HPDE6-E6E7 (cell line): Measurements from ENCODE around the gene NCKAP5.
"Not testable (repeated sequence)": the region's sequence is repeated elsewhere in the genome, so short reads cannot be mapped to it uniquely, and the experiment has no call there.

Experiments used
- DNase-seq: peaks from one replicate; pipeline ENCODE4 v3.0.0; 2011; ENCODE audit warnings: missing footprints; ENCODE audit errors: extremely low spot score

Gene NCKAP5

DNA sequence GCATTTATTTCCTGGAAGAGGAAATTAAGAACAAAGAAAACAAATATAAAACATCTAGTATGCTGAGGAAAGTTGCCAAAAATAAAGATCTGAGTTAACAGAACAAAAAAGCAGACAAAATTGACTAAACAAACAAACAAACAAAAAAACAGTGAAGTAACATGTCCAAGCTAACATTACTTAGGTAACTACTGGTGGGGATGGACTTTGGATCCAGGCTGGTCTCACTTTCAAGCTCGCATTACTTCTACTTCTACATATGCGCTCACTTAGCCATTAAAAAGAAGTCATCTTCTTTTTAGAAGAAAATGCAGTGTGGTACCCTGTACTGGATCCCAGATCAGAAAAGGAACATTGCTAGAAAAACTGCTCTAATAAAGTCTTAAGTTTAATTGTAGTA, 358.9 kb downstream of the NCKAP5 start:
- DNase-seq = no peak

DNA sequence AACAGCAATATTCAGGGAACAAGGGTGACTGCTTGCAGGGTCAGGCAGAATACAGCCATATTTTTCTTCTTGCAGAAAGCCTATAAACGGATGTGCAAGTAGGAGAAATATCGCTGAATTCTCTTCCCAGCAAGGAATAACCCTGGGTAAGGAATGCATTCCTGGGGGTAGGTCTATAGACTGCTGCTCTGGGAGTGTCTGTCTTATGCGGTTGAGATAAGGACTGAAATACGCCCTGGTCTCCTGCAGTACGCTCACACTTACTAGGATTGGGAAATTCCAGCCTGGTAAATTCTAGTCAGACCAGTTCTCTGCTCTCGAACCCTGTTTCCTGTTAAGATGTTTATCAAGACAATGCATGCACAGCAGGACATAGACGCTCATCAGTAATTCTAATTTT, 361.6 kb downstream of the NCKAP5 start:
- DNase-seq = not testable (repeated sequence)

DNA sequence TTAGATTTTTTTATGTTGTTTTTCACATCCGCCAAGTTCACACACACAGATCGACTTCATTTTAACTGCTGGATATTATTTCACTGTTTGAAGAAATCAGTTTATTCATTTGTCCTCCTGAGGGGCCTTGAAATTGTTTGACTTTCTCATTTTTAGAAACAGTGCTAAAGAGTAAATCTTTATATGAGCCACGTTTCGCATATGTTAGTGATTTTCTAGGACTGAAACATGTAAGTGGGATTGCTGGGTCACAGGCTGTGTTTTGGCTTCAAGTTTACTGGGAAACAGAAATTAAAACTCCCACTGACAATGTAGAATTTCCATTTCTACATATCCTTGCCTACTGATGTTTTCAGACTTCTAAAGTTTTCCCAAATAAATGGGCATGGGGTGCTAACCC, 363.8 kb downstream of the NCKAP5 start:
- no peak for DNase-seq

DNA sequence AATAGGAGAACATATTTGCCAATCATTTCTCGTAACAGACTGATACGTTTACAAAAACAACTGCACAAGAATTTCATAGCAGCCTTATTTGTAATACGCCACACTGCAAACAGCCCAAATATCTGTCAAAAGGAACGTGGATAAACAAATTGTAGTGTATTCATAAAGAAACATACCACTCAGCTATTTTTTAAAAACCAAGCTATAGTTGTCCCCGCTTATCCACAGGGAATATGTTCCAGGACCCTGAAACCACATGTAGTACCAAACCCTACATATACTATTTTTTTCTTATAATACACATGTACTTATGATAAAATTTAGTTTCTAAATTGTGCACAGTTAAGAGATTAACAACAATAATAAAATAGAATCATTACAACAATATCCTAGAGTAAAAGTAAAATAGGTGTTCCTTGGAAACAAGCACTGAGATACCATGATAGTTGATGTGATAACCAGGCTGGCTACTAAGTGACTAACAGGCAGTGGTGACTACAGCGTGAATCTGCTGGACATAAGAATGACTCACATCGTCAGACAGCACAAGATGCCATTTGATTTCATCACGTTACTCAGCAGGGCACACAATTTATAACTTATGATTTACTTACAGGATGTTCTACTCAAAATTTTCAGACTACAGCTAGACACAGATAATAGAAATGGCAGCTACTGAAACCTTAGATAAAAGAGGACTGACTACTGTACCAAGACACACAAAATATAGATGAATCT, 367.4 kb downstream of the NCKAP5 start:
- DNase-seq = peak; percentile 77

DNA sequence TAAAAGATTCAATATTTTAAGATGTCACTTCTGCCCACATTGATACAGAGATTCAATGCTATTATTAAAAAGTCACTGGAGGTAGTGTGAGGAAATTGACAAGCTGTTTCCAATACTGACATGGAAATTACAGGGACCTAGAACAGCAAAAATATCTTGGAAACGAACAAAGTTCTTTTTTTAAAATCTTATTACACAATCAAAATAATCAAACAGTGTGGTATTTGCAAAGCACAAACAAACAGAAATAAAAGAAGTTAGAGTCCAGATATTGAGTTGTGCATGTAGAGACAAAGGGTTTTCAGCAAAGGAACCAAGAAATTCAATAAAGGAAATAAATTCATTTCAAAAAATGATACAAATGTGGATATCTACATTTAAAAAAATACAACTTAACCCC, 369.6 kb downstream of the NCKAP5 start:
- no peak for DNase-seq

DNA sequence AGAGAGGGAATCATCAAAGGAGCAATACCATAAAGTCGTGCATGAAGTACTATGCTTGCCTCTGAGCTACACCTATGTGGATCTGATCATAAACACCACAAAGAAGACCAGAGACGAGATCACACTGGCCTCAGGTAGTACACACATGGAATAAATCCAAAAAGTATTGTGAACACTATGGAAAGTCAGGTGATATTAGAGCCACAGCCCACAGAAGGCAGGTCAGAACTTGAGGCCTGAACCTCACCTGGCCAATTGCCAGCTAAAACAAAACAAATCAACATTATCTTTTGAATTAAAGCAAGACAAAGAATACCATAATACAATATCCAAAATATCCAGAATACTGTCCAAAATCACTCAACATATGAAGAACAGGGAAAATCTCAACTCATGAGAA, 371.1 kb downstream of the NCKAP5 start:
- DNase-seq = no peak

DNA sequence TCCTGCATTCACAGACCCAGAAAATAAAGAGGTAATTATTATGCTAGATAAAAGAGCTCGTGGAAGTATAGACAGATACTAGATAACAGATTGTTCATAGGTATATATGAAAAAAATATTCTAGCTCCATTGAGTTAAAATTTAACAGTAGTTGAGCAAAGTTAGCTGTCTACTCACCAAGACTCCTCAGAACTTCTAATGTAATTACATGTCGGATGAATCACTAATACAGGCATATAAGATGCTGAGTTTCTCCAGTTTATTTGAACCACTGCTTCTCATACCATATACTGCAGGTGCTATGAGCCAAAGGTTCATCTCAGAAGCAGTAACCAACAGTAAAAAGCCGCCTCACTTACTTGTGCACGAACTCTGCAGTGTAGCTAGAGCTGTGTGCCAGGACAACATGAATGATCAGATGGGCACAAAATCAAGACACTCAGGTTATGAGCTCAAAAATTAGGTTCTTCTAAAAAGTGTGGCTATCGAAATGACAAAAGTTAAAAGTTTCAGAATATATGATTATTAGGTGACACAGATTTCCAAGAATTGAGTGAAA, 373.4 kb downstream of the NCKAP5 start:
- DNase-seq = no peak

DNA sequence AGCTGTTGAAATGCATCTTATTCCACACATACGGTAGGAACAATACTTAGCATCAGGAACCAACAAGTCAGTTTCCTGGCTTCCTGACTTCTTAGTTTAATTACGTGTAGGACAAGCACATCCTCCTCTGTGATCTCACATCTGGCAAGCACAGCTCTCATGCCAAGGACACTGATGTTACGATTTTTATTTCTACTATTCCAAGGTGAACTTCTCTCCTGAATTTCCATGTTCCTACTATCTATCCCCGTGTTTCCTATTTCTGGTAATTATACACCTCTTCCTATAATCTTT, 374.0 kb downstream of the NCKAP5 start:
- no peak for DNase-seq

DNA sequence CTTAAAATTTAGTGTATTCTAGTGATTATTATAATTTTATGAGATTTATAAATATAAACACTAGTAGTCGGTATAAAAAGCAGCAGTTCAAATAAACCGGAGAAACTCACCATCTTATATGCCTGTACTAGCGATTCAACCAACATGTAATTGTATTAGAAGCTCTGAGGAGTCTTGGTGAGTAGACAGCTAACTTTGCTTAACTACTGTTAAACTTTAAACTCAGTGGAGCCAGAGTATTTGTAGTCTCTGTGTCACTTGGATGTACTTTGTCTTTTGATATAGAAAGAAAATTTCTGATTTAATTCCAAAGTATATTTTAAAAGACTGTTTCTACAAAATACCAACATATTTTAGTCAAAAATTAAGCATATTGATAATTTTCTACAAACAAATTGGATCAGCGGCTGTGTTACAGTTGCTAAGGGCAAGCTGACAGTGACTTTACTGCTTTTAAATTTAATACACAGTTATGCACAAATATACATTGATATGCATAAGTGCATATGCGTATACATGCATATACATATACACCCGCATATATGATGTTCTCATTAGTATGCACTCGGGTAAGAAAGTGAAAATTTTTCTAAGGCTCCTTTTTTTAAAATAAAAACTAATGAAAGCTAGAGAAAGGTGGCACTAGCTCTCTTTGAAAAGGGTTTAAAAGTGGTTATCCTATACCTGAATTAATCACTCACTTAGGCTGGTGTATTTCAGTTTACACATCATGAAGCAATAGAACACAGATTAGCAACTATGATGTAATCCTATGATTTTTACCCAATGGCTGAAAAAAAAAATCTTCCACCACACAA, 374.5 kb downstream of the NCKAP5 start:
- no peak for DNase-seq

DNA sequence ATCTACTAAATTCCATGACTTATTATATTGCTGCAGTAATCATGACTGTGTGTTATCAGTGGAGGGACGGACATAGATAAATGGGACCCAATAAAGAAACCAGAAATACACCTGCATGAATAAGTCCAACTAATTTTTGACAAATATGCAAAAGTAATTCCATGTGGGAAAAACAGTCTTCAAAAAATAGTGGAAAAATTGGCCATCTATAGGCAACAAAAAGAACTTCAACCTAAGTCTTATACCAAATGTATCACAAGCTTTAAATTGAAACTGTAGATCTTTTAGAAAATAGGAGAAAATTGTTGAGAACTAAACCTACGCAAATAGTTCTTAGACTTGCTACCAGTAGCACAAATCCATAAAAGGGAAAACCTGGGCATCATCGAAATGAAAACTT, 376.2 kb downstream of the NCKAP5 start:
- DNase-seq = no peak

DNA sequence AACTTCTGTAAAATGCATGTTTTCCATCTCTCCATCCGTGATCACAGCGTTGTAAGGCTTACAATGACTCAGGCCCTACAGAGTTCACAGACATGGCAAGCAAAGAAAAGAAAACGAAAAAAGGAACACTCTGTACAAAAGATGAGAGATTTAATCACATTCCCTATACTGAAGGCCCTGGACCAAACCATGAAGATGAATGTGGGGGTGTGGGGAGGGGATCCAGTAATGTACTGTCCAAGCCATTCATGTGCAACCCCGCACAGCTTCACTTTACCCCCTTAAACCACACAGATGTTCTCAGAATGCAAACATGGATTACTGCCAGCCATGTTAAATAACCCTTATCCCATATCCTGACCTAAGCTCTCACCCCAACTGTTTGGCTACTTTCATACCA, 391.1 kb downstream of the NCKAP5 start:
- no peak for DNase-seq

DNA sequence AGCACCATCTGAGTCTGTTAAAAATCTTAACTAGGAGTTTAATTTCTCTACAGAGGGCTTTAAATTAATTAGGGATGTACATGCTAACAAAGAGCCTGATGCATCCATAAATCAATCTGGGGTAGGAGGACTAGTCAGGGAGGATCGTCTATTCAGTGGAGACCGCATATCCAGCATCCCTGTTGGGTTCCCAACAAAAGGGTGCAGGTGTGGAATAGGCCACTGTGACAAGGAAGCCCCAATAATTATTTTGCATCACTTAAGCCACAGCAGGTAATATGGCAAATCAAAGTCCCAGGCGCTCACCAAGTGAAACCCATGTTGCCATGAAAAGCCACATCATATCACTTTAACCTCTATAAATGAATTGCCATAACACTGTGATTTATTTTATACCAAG, 392.3 kb downstream of the NCKAP5 start:
- DNase-seq = no peak

DNA sequence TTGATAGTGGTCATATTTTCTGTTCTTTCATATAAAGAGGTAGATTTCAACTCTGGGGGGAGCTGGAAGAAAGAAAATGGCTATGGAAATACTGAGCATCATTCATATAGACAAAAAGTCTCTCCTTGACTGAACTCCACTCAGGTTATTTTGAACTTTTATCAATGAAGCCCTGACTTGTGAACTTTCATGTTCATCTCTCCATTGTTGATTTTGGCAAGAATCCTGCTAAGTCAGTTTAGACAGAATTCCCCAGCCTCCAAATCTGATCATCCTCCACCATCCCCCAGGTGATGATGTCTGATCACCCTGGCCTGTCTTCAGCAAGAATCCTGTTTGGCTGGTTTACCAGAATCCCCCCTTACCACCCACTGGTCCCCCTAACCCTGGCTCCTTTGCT, 395.0 kb downstream of the NCKAP5 start:
- no peak for DNase-seq

DNA sequence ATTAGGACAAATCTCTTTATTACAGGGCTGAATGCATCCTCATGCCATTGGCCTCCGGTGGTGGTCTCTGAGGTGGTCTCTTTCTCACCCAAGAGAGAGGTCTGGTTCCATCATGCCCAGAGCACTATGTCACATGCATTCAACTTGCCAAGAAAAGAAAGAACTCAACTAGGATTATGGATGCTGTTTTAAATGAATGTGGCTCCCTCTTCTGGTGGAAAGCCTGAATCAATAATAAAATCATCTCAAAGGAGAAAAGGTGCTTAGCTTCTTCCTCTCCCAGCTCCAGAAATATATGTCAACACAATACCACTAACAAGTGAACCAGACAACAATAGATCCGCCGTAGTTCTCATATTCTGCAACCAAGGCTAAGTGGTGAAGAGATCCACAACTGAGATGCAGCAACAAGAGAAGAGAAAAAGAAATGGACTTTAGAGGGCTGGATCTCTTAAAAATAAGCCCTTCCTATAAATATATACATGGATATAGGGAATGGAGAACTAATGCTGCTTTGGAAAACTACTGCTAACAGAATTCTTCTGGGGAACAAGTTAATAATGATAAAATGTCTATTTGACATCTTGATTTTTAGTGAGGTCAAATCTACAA, 396.8 kb downstream of the NCKAP5 start:
- DNase-seq = peak; percentile 17

DNA sequence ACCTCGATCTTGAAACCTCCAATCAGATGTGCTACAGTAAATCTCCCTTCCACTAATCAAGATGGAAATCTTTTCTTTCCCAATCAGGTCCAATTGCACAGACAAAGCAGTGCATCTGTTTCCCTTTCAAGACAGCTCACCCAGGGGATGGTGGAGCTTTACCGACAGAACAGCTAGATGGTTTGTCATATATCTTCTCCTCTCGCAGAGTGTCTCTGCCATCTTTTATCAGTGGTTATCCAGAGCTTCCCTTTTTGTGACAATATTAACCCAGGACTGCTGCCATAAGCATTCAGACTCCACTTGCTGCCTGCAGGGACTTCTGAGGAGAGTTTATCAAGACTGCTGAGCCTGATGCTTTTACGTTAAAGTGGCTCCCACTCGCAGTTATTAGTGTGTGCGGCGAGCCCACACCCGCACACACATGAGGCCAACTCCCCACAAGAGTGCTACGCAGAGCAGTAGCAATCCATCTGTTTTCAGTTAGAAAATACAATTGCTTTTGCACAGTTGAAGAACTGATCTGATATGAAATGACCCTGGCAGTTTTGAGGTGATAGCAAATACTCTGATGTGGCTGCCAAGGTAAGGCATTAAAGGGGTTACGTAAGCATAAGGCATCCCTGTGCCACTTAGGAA, 398.9 kb downstream of the NCKAP5 start:
- DNase-seq = no peak

DNA sequence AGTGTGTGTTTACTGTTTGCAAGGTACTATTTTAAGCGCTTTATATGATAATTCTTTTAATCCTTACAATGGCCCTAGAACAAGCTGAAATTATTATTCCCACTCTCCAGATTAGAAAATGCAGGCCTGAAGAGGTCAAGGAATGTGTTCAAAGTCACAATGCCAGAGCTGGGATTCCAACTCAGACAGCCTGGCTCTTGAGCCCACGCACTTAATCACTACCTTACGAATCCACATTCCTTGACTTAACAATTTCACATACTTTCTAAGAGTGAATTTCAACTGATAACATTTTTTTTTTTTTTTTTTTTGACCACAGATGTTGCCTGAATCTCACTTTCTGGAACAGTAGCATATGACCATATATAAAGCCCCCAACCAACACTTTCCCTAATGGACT, 400.3 kb downstream of the NCKAP5 start:
- no peak for DNase-seq

DNA sequence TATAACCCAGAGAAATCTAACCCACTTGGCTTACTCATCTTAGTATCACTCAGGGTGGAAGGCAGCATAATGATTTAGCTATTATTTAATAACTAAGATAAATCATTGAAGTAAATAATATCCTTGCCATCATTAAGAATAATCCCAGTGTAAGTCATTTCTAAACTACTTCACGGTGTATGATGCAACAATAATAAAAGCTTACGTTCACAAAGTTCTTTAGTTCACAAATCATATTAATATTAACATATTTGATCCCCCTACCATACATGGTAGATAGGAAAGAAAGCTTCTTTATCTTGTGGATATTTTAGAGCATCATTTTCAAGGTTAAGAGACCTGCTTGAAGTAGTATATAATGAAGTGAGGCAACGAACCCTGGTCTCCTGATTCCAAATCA, 401.0 kb downstream of the NCKAP5 start:
- no peak for DNase-seq

DNA sequence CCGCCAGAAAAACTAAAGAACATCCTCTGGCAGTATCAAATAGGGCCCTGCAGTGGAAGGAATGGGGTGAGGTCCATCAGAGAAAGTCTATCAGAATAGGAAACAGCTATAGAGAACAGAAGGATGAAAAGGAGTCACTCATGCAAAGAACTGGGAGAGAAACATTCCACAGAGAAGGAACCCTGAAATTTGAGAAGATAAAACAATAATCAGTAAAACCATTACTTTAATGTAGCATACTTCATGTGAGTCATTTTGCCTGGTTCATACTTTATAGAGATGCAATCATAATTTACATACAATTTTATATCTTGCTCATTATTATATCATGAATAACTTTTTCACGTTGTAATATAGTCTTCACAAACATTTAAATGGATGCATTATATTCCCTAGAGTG, 402.2 kb downstream of the NCKAP5 start:
- no peak for DNase-seq

DNA sequence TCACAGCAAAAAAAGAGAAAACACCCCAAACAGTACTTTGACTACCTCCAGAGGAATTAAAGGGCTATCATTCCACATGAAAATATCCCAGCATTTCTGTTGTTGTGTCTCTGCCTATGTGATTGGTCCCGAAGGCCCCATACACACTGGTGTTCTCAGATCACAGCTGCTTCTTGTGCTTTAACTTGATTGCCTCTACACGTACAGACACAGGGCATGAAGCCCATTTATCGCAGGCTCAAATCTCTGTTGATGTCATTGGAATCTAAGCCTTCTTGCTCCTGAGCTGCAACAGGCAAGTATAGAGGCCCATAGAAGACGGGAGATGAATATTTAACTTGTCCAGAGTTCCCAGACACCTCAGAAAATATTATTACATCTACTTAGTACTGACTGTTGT, 405.2 kb downstream of the NCKAP5 start:
- DNase-seq = no peak

DNA sequence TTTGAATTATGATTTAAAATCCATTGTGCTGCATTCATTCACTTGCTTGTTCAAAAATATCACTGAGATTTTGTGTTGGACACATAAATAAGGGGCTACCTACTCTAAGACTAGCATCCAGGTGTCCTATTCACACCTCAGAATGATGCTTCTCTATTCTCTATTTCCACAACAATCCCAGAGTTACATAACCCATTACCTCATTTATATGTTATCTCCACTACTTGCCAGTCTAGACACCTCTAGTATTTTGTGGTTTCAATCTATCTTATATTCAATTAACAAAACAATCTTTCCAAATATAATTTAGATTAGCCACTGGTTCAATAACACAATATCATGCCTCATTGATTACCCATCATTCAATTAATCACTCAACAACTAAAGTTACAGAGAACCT, 409.8 kb downstream of the NCKAP5 start:
- no peak for DNase-seq

DNA sequence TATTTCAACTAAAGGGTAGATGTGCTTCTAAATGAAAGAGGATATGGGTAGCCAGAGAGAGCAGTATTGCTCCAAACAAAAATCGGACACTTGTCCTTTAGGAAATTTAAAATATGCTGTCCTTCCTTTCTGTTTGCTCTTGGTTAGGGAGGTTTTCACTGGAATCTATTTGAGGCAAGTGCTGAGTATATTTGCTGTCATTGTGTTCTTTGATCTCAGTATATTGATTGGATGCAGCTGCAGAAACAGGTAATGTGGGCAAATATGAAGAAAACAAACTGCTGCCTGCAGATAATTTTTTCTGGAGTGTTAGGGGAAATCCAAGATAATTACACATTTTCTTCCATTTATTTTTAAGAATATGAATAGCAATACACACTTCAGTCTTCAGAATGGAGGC, 410.2 kb downstream of the NCKAP5 start:
- no peak for DNase-seq

DNA sequence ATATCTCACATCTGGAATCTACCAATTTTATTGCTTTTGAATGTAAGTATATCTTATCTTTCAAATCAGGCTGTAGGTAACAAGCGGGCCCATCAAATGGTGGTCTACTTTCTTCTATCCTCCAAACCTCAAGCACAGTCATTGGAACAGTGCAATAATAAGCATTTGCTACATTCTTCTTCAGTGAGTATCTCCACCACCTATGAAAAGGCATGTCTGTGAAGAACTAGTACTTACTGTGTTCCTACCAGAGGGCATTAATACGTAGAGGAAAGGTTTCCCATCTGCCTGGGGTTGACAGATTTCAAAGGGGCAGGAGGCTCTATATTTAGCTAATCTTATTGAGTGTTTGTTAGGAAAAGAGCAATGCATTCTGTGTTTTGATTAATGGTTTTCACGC, 411.1 kb downstream of the NCKAP5 start:
- no peak for DNase-seq
